HEK293T (cell line): ENCODE measurements around the gene ZDHHC19.

Experiments used
- ELF4 ChIP-seq: fragments of 450-650 bp; IDR thresholded peaks from 2 replicates; pipeline ENCODE4 v1.6.1; 2017; ENCODE audit warnings: antibody characterized with exemption
- FOXA1 ChIP-seq: fragments of 450-650 bp; IDR thresholded peaks from 2 replicates; pipeline ENCODE4 v1.6.1; 2016; ENCODE audit warnings: mild to moderate bottlenecking
- FOXM1 ChIP-seq: fragments of 450-650 bp; IDR thresholded peaks from 2 replicates; pipeline ENCODE4 v1.6.1; 2017; ENCODE audit warnings: mild to moderate bottlenecking, borderline replicate concordance
- L3MBTL2 ChIP-seq: fragments of 450-650 bp; conservative IDR thresholded peaks from 2 replicates; pipeline ENCODE4 v1.6.1; 2016; ENCODE audit warnings: mild to moderate bottlenecking
- NFRKB ChIP-seq: fragments of 450-650 bp; IDR thresholded peaks from 2 replicates; pipeline ENCODE4 v1.6.1; 2016; ENCODE audit warnings: mild to moderate bottlenecking, moderate library complexity
- SP1 ChIP-seq: fragments of 450-650 bp; IDR thresholded peaks from 2 replicates; pipeline ENCODE4 v1.6.1; 2017
- TF ChIP-seq, protein P1 (sequence below): fragments of 450-650 bp; IDR thresholded peaks from 2 replicates; pipeline ENCODE4 v1.6.1; 2016

DNA sequence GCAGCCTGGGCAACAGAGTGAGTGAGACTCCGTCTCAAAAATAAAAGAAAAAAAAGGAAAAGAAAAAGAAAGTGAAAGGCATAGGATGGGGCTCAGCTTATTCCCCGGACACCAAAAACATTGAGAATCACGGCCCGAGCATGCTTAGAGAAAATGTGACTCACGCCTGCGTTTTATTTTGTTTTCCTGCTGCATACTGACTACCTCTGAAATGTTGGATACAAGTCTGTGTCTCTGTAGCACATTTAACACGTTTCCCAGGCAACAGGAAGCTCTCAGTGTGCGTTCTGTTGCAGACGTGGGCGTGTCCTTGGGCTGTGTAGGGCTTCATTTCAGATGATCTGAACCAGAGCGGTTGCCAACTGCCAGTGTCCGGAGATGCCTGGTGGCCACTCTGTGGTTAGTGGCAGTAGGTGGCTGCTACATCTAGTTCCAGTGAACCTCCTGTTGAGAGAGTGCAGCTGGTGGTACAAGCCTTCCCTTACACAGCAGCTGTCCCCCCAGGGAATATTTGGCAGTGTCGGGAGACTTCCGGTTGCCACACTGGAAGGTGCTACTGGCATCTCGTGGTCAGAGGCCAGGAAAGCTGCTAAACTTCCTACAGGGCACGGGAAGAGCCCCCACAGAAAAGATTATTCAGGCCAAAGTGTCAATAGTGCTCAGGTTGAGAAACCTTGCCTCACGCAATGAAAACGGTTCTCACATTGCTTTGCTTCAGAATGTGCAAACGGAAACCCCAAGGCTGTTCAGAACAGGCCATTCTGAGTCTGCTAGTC lies 8.2 kb upstream of the ZDHHC19 start:
- TF ChIP-seq SP1, result no peak
- TF ChIP-seq, protein P1, sequence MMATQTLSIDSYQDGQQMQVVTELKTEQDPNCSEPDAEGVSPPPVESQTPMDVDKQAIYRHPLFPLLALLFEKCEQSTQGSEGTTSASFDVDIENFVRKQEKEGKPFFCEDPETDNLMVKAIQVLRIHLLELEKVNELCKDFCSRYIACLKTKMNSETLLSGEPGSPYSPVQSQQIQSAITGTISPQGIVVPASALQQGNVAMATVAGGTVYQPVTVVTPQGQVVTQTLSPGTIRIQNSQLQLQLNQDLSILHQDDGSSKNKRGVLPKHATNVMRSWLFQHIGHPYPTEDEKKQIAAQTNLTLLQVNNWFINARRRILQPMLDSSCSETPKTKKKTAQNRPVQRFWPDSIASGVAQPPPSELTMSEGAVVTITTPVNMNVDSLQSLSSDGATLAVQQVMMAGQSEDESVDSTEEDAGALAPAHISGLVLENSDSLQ, result no peak
- TF ChIP-seq FOXM1, result no peak
- no peak for TF ChIP-seq ELF4
- no peak for TF ChIP-seq NFRKB
- TF ChIP-seq L3MBTL2, result no peak
- TF ChIP-seq FOXA1, result no peak
